Measurements from ENCODE around the gene RGS21.

Gene RGS21

GRCh38 chr1:192378878-192379277, 62.1 kb downstream of the RGS21 start:
- no peak for DNase-seq (ENCODE audit: low read depth in 3 of 3)

- DNase-seq (ENCODE audit: low read depth in 3 of 3) = no peak
Observed at GRCh38 chr1:192379554-192379953, 62.8 kb downstream of the RGS21 start.

- DNase-seq (ENCODE audit: low read depth in 3 of 3) = no peak
Observed at GRCh38 chr1:192382758-192383157, 66.0 kb downstream of the RGS21 start.

GRCh38 chr1:192386051-192386650, 69.4 kb downstream of the RGS21 start:
- no peak for DNase-seq (ENCODE audit: low read depth in 3 of 3)

GRCh38 chr1:192395211-192395610, 78.4 kb downstream of the RGS21 start:
- DNase-seq (ENCODE audit: low read depth in 3 of 3) = no peak

- no peak for DNase-seq (ENCODE audit: low read depth in 3 of 3)
Observed at GRCh38 chr1:192395895-192396294, 79.1 kb downstream of the RGS21 start.

GRCh38 chr1:192399161-192399560, 82.4 kb downstream of the RGS21 start:
- no peak for DNase-seq (ENCODE audit: low read depth in 3 of 3)

GRCh38 chr1:192401825-192402224, 85.0 kb downstream of the RGS21 start:
- DNase-seq (ENCODE audit: low read depth in 3 of 3) = no peak

- no peak for DNase-seq (ENCODE audit: low read depth in 3 of 3)
Observed at GRCh38 chr1:192402571-192402970, 85.8 kb downstream of the RGS21 start.

- no peak for DNase-seq (ENCODE audit: low read depth in 3 of 3)
Observed at GRCh38 chr1:192407206-192407605, 90.4 kb downstream of the RGS21 start.
